ENCODE data around the gene RPL22. TPM values are rescaled to one million over a fixed set of nuclear protein-coding genes. Genes with fewer than 3 reads are reported as not detected.

The RPL22 gene
- total RNA-seq, 1 experiment from 2014 or later = 494 TPM

- Histone ChIP-seq H3K36me3 (ENCODE audit: insufficient read depth, low read length, poor library complexity, severe bottlenecking) (no peaks in the 10 kb centered on the region), H3K27me3 (replicated peaks; ENCODE audit: insufficient read depth, low read depth, low read length, poor library complexity) (no peaks in the 10 kb centered on the region), H3K4me3 (ENCODE audit: low read depth, low read length, poor library complexity, severe bottlenecking) (no peak overlapping the region), H3K9me3 (ENCODE audit: low read depth, low read length, poor library complexity, severe bottlenecking) (no peaks in the 10 kb centered on the region), H3K27ac (ENCODE audit: low read depth, low read length, poor library complexity, severe bottlenecking) (no peak overlapping the region), H3K4me1 (ENCODE audit: insufficient read depth, low read length, poor library complexity, severe bottlenecking) (no peaks in the 10 kb centered on the region)
- POLR2A ChIA-PET (ENCODE audit: low non-redundant PET) = no interaction called here
- TF ChIP-seq EZH2 (IDR thresholded peaks at IDR 0.05; ENCODE audit: borderline replicate concordance, low read depth, low read length, poor library complexity, severe bottlenecking) = no peak
- TF ChIP-seq, protein P1, sequence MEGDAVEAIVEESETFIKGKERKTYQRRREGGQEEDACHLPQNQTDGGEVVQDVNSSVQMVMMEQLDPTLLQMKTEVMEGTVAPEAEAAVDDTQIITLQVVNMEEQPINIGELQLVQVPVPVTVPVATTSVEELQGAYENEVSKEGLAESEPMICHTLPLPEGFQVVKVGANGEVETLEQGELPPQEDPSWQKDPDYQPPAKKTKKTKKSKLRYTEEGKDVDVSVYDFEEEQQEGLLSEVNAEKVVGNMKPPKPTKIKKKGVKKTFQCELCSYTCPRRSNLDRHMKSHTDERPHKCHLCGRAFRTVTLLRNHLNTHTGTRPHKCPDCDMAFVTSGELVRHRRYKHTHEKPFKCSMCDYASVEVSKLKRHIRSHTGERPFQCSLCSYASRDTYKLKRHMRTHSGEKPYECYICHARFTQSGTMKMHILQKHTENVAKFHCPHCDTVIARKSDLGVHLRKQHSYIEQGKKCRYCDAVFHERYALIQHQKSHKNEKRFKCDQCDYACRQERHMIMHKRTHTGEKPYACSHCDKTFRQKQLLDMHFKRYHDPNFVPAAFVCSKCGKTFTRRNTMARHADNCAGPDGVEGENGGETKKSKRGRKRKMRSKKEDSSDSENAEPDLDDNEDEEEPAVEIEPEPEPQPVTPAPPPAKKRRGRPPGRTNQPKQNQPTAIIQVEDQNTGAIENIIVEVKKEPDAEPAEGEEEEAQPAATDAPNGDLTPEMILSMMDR (conservative IDR thresholded peaks at IDR 0.05; ENCODE audit: low read depth, low read length) = no peak
- CTCF ChIA-PET = no interaction called here
- DNase-seq (ENCODE audit: low spot score) = no peak
- intact Hi-C loops (cut with micrococcal nuclease; ENCODE audit: unreplicated experiment) = no loop called here
- no TSS peak for BruUV-seq (replicated peaks)
Measured at GRCh38 chr1:6144175-6144574, 55.2 kb downstream of the RPL22 start.

GRCh38 chr1:6143395-6143794 lies 56.0 kb downstream of the RPL22 start:
- no TSS peak for BruUV-seq (replicated peaks)
- POLR2A ChIA-PET (ENCODE audit: low non-redundant PET) = interaction anchor here (0.9 kb wide), 1 partner anchor 8 kb away, joined by 3 read pairs; no protein-coding TSS in a partner anchor
- Histone ChIP-seq H3K4me1 (ENCODE audit: insufficient read depth, low read length, poor library complexity, severe bottlenecking) (no peaks in the 10 kb centered on the region), H3K9me3 (ENCODE audit: low read depth, low read length, poor library complexity, severe bottlenecking) (no peaks in the 10 kb centered on the region), H3K27me3 (replicated peaks; ENCODE audit: insufficient read depth, low read depth, low read length, poor library complexity) (no peaks in the 10 kb centered on the region), H3K27ac (ENCODE audit: low read depth, low read length, poor library complexity, severe bottlenecking) (no peak overlapping the region), H3K36me3 (ENCODE audit: insufficient read depth, low read length, poor library complexity, severe bottlenecking) (no peaks in the 10 kb centered on the region), H3K4me3 (ENCODE audit: low read depth, low read length, poor library complexity, severe bottlenecking) (no peak overlapping the region)
- intact Hi-C loops (cut with micrococcal nuclease; ENCODE audit: unreplicated experiment) = no loop called here
- DNase-seq (ENCODE audit: low spot score) = no peak
- TF ChIP-seq, protein P1 (conservative IDR thresholded peaks at IDR 0.05; ENCODE audit: low read depth, low read length) = no peak
- no peak for TF ChIP-seq EZH2 (IDR thresholded peaks at IDR 0.05; ENCODE audit: borderline replicate concordance, low read depth, low read length, poor library complexity, severe bottlenecking)
- CTCF ChIA-PET = no interaction called here

GRCh38 chr1:6142734-6143133 lies 56.7 kb downstream of the RPL22 start:
- TF ChIP-seq, protein P1 (conservative IDR thresholded peaks at IDR 0.05; ENCODE audit: low read depth, low read length) = no peak
- TF ChIP-seq EZH2 (IDR thresholded peaks at IDR 0.05; ENCODE audit: borderline replicate concordance, low read depth, low read length, poor library complexity, severe bottlenecking) = no peak
- Histone ChIP-seq H3K27me3 (replicated peaks; ENCODE audit: insufficient read depth, low read depth, low read length, poor library complexity) (no peaks in the 10 kb centered on the region), H3K36me3 (ENCODE audit: insufficient read depth, low read length, poor library complexity, severe bottlenecking) (no peaks in the 10 kb centered on the region), H3K9me3 (ENCODE audit: low read depth, low read length, poor library complexity, severe bottlenecking) (no peaks in the 10 kb centered on the region), H3K4me3 (ENCODE audit: low read depth, low read length, poor library complexity, severe bottlenecking) (no peak overlapping the region), H3K4me1 (ENCODE audit: insufficient read depth, low read length, poor library complexity, severe bottlenecking) (no peaks in the 10 kb centered on the region), H3K27ac (ENCODE audit: low read depth, low read length, poor library complexity, severe bottlenecking) (no peak overlapping the region)
- CTCF ChIA-PET = no interaction called here
- DNase-seq (ENCODE audit: low spot score) = no peak
- POLR2A ChIA-PET (ENCODE audit: low non-redundant PET) = interaction anchor here (0.9 kb wide), 1 partner anchor 7 kb away, joined by 3 read pairs; no protein-coding TSS in a partner anchor
- BruUV-seq (replicated peaks) = no TSS peak
- intact Hi-C loops (cut with micrococcal nuclease; ENCODE audit: unreplicated experiment) = no loop called here
